GM19467 (cell line): Measurements from ENCODE around the gene PRSS23.
"Not testable (repeated sequence)": the region's sequence is repeated elsewhere in the genome, so short reads cannot be mapped to it uniquely, and the experiment has no call there.

Source experiments
- ATAC-seq: cut with Tn5 transposase; IDR thresholded peaks from one replicate; pipeline ENCODE4 v1.9.1; 2021; ENCODE audit warnings: mild to moderate bottlenecking, moderate library complexity; ENCODE audit not compliant: unreplicated experiment

Gene PRSS23, protein sequence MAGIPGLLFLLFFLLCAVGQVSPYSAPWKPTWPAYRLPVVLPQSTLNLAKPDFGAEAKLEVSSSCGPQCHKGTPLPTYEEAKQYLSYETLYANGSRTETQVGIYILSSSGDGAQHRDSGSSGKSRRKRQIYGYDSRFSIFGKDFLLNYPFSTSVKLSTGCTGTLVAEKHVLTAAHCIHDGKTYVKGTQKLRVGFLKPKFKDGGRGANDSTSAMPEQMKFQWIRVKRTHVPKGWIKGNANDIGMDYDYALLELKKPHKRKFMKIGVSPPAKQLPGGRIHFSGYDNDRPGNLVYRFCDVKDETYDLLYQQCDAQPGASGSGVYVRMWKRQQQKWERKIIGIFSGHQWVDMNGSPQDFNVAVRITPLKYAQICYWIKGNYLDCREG

DNA sequence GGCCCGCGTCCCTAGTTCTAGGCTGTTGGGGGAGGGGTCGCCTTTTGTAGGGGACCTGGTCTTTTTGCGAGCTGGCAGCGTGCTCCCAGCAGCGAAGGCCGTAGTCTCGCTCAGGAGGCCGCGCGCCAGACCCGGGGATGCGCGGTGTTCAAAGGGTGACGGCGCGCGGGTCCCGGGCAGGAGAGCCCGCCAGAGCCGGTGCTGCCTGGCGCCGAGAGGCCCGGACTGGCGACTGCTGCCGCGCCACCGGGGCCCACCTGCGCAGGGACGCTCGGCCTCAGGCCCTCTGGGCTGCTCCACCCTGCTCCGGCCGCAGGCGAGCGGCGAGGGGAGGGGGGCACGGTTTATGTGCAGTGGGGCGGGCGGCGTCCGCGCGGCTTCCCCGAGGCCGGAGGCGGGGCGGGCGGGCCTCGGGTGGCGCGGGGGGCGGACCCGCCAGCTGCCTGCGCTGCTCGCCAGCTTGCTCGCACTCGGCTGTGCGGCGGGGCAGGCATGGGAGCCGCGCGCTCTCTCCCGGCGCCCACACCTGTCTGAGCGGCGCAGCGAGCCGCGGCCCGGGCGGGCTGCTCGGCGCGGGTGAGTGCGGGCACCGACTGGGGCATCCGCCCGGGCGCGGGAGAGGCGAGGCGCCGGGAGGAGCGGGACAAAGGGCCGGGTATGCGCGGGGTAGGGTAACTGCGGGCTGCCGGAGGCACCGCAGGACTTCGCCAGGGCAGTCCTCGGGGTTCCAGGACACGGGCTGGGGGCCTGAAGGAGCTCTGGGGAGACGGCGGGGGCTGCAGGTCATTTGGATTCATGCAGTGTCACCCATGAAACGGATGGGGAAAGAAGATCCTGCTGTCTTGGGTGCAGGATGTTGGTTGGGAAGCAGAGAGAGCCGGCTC is at the start of gene PRSS23:
TSS of gene PRSS23 (plus strand) at position 467 of the 884 bp plus-strand sequence. CDS start 7,102 bp downstream, outside the sequence.
- no peak for ATAC-seq

DNA sequence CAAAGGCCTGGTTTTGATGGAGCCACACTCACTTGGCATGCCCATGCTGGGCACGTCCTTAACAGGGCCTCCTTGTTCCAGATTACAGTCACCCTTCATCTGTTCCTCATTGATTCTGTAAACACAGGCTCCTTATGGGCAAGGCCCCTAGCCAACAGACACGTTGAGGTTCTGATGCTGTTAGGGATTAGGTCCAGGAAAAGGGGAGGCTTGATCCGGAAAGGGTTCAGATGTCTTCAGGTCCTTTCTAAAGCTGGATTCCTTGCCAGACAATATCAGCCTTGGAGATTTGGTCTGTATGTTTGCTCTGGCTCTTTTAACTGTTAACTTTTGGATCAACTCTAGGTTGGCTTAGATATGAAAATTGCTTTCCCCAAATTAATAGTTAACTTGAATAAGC is 46.9 kb upstream of the PRSS23 start:
- no peak for ATAC-seq

DNA sequence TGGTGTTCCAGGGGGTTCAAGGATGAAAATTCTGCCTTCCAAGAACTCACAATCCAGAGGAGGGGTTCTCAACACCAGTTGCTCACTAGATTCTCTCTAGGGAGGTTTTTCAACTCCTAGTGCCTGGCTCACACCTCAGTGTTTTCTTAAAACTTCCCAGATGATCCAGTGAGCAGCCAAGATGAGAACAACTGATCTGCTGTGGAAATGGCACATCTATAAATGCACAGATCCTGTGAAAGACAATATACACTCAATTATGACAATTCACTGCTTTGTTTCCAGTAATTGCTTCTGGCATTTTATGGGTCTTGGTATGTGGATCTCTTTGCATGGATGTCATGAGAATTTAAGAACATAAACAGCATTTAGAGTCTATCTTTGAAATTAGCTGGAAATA is 45.2 kb upstream of the PRSS23 start:
- no peak for ATAC-seq

DNA sequence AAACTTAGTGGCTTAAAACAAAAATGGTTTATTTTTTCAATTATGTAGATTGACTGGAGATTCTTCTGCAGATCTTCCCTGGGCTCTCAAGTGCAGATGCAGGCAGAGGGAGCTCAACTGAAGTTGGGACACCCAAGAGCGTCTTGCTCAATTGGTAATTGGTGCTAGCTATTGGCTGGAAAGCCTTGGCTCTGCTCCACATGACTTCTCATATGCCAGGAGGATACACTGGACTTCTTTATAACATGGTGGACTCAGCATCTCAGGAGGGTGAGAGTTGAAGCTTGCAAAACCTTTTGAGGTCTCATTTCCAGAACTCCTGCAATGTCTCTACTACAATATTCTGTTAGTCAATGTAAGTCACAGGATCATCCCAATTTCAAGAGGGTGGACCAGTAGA is 42.2 kb upstream of the PRSS23 start:
- ATAC-seq = no peak

DNA sequence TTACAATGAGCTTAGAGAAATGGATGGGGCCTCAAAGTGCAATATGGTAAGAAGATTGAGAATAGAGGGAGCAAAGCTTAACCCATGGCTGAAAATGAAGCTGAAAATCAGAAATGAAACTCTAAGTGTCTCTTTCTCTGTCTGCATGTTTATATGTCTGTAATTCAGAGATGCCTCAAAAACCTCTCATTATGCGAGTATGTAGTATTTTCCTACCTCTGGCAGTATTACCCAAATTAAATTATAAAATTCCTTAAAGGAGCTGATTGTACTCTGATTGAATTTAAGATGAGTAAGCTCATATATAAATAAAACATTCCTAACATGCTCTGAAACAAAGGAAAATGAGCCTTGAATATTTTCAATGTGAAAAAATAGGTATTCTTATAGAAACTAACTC is 39.8 kb upstream of the PRSS23 start:
- no peak for ATAC-seq

DNA sequence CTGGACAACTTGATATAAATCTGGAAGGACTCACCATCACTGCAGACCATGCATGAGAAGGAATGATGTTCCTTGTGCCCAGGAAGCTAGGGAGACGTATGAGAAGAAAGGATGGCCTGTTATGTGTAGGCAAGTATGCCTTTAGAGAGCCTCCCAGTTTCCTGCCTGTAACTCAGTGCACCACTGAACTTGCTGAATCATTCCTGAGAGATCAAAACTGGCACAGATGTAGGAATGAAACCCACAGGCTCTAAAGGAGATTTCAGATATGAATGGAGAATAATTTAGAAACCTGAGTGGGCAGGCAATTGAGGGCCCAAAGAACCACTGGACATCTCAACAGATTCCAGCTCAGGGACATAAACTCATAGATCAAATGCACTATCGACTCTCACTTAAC is 38.4 kb upstream of the PRSS23 start:
- ATAC-seq = no peak

DNA sequence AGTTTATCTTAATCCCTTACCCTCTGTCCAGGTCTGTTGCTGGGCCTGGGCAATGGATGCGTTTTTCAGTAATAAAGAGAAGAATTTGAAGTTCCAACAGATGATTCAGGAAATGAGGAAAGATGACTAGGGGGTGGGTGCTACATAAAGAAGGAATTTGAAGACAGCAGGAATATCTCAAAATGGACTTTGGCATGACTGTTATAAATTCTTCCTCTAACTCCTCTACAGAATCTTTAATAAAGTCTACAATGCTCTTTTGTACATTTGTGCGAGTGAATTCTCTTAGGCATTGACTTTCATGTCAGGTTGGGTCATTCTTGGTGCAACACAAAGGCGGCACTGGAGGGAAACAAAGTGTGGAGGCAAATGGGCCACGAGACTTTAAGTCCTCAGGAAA is 35.1 kb upstream of the PRSS23 start:
- no peak for ATAC-seq

DNA sequence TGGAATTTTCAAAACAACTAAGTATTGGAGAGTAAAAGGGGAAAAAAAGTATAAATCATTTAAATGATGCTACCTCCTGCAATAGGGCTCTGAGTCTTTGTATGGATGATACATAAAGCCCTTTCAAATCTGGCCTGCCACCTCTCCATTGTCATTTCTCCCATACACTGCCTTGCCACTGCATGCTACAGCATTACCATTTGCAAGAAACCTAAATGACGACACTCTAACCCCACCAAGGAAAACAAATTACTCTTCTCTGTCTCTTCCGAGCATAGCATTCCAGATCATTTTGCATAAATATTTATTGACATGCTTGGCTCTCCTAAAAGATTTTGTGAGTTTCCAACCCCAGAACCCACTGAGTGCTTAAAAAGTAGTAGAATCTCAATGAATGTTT is 34.5 kb upstream of the PRSS23 start:
- no peak for ATAC-seq

DNA sequence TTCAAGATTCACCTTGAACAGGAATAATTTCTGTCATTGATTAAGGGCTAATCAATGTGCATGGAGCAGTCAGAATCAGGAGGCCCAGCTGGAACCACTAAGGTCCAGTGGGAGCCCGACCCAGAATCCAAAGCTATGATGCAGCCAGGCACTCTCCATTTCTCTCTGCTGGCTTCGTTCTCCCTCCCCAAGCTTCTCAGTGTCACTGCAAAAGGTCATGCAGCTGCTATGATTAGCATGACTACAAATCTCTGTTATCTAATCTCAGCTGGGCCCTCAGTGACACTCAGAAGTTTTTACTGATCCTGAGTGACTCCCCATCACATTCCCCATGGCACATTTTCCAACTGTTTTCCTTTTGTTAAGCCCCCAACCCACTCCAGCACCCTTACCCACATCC is 31.1 kb upstream of the PRSS23 start:
- no peak for ATAC-seq

DNA sequence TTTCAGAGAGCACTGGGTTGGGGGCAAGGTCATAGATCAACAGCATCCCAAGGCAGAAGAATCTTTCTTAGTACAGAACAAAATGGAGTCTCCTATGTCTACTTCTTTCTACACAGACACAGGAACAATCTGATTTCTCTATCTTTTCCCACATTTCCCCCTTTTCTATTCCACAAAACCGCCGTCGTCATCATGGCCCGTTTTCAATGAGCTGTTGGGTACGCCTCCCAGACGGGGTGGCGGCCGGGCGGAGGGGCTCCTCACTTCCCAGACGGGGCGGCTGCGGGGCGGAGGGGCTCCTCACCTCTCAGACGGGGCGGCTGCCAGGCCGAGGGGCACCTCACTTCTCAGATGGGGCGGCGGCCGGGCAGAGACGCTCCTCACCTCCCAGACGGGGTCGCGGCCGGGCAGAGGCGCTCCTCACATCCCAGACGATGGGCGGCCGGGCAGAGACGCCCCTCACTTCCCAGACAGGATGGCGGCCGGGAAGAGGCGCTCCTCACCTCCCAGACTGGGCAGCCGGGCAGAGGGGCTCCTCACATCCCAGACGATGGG is 29.8 kb upstream of the PRSS23 start:
- not testable (repeated sequence) for ATAC-seq

DNA sequence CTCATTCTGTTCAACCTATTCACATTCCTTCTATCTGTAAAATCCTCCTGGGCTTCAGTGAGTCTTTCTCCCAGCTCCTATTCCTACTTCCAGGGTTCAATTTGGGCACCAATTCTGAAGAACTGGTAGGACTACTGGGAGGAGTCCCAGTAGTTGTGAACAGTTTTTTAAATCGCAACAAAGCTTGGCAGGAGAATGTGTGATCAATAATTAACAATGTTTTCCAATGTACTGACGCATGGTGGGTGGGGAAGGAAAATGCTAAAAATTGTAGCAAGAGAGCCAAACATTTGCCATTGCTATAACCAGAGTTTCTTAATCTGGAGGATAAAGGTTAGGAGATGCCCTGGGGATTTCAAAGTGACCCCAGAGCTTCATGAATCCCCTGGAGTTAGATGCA is 27.3 kb upstream of the PRSS23 start:
- no peak for ATAC-seq

DNA sequence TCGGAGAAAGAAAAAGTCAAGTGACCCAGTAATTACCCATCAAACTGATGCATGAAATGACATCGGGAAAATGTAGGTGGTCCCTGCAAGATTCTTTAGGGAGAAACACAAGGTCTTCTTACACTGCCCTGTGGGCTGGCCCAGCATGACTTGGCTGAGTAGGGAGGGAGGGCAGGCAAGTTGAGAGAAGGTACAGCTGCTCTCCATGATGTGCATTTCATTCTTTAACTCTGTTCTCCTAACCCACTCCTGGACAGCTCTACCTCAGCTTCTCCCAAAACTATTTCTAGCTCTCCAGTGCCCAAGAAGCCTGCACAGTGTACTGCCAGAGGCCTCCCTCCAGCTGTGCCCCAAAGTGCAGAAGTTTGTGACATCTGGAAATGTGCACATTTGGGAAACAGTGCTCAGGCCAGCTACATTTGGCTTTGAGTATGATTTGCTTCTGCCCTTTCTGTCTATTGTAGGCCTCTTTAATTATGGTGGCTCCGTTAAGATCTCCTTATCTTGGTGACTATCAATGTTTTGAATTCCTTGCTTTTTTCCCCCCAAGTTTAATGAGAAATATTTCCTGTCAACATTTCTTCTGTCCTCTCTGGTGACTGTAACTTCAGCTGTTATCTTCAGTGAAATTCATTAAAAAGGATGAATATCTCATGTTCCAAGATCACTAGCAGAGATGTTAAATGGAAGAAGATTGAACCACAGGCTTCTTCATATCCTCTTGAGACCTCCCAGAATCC is 26.7 kb upstream of the PRSS23 start:
- ATAC-seq = no peak

DNA sequence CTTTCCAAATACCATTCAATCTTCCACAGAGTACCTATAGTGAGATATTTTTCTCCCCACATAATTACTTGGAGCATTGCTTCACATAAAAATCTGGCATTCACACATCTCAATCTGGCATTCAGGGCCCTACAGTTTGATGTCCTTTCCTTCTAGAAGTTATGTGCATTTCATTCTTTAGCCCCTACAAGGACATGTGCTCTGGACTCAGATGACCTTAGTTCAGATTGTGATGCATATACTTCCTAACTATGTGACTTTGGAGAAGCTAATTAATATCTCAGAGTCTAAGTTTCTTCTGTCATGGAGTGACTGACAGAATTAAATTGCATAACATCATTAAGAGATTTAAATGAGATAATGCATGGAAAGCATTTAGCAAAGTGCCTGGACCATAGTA is 25.9 kb upstream of the PRSS23 start:
- no peak for ATAC-seq

DNA sequence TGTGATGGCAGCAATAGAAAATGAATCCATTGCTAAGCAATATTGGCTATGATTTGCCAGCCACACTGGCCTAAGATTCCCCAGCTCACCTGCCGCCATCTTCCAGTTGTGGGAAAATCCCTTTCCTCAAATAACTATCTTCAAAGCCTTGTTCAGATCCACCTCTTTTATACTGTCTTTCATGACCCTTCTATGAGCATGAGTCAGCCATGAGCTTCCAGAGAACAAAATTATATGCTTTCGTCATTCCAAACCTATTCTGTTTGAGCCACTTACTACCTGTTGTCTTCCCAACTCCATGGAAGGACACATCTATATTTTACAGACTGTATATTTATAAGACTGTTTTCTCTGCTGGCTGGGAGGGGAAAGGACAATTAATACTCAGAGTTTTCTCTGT is 25.0 kb upstream of the PRSS23 start:
- ATAC-seq = no peak

DNA sequence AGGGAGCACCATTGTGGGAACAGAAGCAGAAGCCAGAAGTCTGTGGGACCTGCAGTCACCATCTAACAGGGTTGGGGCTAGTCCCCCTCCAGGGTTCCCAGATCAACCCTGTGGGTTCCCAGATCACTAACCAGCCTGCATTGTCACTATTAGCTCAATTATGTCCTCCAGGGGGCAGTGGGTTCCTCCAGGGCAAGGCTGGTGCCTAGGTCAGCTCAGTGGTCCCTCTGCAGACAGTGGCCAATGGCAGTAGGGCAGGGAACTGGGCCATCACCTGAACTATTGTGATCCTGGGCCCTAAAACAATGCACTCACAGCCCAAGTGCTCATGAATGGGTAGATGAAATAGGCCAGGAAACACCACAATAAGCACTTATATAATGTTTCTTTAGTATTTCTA is 18.8 kb upstream of the PRSS23 start:
- ATAC-seq = no peak

DNA sequence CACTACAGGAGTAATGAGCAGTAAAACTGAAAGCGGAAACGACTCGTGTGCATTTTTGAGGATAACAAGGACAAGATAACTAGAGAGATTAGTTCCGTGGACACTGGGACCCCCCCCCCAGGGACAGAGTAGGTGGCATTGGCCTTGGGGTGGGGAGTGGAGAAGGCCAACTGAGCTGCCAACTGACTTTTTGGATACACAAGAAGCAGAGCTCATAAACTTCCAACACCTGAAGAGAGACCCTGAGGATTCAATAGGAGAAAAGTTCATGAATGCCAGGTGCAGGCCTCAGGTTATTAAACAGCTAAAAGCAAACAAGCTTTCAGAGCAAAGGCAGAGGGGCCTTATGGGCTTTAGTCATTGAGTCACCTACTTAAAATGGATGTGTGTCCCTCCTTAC is 17.6 kb upstream of the PRSS23 start:
- ATAC-seq = no peak

DNA sequence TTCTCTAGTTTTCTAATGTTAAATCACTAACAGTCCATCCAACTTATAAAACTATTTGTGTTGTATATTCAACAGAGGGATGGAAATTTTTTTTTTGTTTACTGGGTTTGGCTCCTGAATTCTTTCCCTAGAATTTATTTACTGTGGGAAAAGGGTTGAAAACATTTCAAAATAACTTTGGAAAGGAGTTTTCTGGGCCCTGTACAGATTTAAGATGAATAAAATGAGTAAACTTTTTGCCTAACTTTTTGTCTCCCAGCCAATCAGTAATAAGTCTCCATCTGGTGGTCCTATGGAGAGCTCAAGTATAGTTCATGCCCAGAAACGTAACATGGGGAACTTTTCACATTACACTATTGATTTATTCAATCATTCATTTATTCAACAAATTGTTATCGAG is 16.7 kb upstream of the PRSS23 start:
- no peak for ATAC-seq

DNA sequence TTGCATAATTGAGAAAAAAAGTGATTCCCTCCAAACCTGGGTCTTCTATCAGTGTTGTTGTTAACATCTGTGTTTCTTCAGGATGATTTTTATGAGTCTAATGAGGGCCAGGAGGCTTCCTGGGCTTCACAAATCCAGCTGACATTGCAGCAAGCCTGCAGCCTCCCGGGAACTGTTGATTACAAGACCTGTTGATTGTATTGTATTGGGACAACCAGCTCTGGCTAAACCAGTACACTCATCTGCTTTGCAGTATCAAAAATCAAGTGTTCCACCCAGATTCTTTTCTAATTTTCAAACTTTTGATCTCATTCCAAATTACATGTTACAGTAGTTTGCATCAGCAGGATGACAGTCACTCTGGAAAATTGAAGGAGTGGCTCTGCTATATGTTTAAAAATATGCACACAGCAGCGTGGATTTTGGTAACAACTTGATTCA is 16.1 kb upstream of the PRSS23 start:
- ATAC-seq = no peak

DNA sequence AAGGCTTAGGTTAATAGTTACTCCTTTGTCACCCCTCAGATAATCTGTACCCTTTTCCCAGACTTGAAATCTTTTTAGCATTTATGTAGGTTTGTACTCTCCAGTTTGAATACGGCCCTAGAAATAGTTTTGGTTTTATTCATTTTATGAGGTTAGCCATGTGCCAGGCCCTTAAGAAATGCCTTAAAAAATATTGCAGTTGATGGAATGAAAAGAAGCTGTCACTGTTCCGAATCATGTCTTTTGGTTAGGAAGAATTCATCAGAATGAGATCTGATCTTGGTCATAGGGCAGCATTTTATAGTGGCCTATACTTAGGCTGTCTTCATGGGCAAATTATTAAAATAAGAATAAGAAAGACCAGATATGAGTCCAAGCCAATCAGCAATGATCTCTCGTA is 14.8 kb upstream of the PRSS23 start:
- ATAC-seq = no peak

DNA sequence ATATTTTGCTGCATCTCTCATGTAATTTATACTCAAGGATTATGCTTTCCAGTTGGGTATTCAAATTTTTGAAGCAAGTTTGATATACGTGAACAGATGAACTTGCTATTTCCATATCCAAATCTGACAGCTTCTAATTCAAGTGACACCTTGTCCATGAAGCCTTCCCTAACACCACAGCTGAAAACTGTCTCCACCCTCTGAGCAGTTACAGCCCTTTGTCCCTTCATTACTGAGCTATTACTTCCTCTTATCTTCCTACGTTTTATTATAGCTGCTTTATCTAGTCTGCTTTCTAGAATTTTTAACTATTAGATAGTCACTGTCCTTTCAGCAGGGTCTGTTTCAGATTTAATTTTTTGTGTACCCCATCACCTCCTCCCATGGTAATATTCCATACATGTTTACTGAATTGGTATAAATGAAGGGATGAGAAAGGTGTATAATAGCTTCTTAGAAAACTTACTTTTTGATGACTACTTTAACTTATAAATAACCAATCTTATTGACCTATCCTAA is 13.3 kb upstream of the PRSS23 start:
- ATAC-seq = no peak

DNA sequence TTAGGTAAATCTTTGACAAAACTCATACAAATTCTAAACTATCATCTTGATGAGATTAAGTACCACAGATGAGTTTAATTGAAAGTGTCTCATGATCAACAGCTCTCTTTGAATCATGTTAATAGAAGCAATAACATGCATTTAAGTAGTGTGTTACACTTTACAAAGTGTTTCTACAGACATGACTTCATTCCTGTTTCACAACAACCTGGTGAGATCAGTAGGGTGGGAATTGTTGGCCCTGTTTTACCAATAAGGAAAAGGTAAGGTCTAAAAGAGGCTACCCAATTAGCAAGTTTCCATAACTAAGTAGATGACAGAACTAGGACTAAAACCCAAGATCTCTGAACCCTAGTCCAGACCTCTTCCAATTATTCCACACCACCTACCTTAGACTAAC is 12.7 kb upstream of the PRSS23 start:
- ATAC-seq = no peak
